NB4 (cell line): ENCODE results near the gene IQCM.

Source experiments
- CTCF ChIP-seq: IDR thresholded peaks from one replicate; pipeline ENCODE4 v1.5.1; 2012; ENCODE audit warnings: low read depth, low read length
- POLR2A ChIP-seq: IDR thresholded peaks from 2 replicates; pipeline ENCODE4 v1.6.1; 2011; ENCODE audit warnings: mild to moderate bottlenecking; ENCODE audit not compliant: insufficient read length; ENCODE audit errors: extremely low read depth

- TF ChIP-seq CTCF (no peak), POLR2A (no peak)
These were observed 314.8 kb downstream of the IQCM start for GRCh38 chr4:149500806-149501205.
